ENCODE results near the gene ERMARD. TPM values are rescaled to one million over a fixed set of nuclear protein-coding genes. Genes with fewer than 3 reads are reported as not detected.

ERMARD gene
- total and polyA plus RNA-seq, 2 donors (not counting 3 experiments of a cell fraction or from before 2014, with no cell fraction given), result 23.8 to 36.4 TPM

DNA sequence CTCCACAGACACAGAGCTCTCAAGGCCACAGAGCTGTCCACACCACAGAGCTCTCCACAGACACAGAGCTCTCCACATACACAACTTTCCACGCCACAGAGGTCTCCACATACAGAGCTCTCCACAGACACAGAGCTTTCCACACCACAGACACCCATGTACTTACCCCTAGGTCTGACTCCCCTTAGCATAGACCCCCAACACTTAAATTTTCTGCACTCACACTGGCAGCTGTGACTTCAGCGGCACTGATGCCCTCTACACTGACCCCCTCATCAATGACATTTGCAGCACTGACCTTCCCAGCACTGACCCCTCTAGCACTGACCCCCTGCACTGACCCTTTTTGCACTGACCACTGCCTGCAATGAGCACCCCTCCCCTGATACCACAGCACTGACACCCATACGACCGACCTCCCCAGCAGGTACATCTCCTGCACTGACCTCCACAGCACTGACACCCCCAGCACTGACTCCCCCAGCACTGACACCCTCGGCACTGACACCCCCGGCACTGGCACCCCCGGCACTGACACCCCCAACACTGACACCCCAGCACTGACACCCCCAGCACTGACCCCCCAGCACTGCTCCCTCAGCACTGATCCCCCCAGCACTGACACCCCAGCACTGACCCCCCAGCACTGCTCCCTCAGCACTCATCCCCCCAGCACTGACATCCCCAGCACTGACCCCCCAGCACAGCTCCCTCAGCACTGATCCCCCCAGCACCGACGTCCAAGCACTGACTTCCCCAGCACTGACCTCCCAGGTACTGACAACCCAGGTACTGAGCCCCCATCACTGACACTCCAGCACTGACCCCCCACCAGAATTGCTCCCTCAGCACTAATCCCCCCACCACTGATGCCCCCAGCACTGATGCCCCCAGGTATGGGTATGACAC, 56.5 kb downstream of the ERMARD start:
- Histone ChIP-seq H3K36me3 (ENCODE audit: control insufficient read depth in 2 of 2, extremely low read depth in 1 of 2, insufficient read depth in 2 of 2, low read length in 2 of 2) (no peaks in the 10 kb centered on the region), H2AFZ (ENCODE audit: low read depth, low read length) (no peak overlapping the region), H3K4me2 (ENCODE audit: insufficient read depth, low read length) (no peak overlapping the region), H3K9me1 (replicated peaks; ENCODE audit: control insufficient read depth, extremely low read depth, insufficient read depth, low read length) (no peaks in the 10 kb centered on the region), H3K79me2 (ENCODE audit: control insufficient read depth, insufficient read depth, low read length) (no peaks in the 10 kb centered on the region), H3K27ac (ENCODE audit: insufficient read depth, low read depth, low read length) (no peak overlapping the region), H3K9ac (replicated peaks; ENCODE audit: extremely low read depth, insufficient read depth, low read length) (no peak overlapping the region), H3K4me1 (ENCODE audit: control insufficient read depth, extremely low read depth, insufficient read depth, low read length) (no peaks in the 10 kb centered on the region), H3K9me3 (replicated peaks; ENCODE audit: control insufficient read depth, insufficient read depth, low read length) (no peaks in the 10 kb centered on the region), H3K4me3 (replicated peaks in 1 of 3; ENCODE audit: insufficient read depth in 1 of 3, low read depth in 1 of 3, low read length in 3 of 3) (no peak overlapping the region), H4K20me1 (replicated peaks; ENCODE audit: control insufficient read depth, extremely low read depth, insufficient read depth, low read length) (no peaks in the 10 kb centered on the region), H3K27me3 (ENCODE audit: control insufficient read depth in 2 of 2, insufficient read depth in 2 of 2, low read length in 2 of 2) (no peaks in the 10 kb centered on the region)
- TF ChIP-seq, protein P1, sequence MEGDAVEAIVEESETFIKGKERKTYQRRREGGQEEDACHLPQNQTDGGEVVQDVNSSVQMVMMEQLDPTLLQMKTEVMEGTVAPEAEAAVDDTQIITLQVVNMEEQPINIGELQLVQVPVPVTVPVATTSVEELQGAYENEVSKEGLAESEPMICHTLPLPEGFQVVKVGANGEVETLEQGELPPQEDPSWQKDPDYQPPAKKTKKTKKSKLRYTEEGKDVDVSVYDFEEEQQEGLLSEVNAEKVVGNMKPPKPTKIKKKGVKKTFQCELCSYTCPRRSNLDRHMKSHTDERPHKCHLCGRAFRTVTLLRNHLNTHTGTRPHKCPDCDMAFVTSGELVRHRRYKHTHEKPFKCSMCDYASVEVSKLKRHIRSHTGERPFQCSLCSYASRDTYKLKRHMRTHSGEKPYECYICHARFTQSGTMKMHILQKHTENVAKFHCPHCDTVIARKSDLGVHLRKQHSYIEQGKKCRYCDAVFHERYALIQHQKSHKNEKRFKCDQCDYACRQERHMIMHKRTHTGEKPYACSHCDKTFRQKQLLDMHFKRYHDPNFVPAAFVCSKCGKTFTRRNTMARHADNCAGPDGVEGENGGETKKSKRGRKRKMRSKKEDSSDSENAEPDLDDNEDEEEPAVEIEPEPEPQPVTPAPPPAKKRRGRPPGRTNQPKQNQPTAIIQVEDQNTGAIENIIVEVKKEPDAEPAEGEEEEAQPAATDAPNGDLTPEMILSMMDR (IDR thresholded peaks at IDR 0.05; ENCODE audit: extremely low read depth in 1 of 2, insufficient read depth in 1 of 2, low read depth in 1 of 2, low read length in 2 of 2), result no peak
- TF ChIP-seq JUN (IDR thresholded peaks at IDR 0.05; ENCODE audit: borderline replicate concordance, insufficient read depth, insufficient read length, low read depth), result no peak
- TF ChIP-seq POLR2A (IDR thresholded peaks at IDR 0.05; ENCODE audit: low read depth, low read length), result no peak
- TF ChIP-seq EZH2 (IDR thresholded peaks at IDR 0.05; ENCODE audit: borderline replicate concordance, low read depth, low read length, severe bottlenecking), result no peak
- no peak for TF ChIP-seq POLR2AphosphoS5 (IDR thresholded peaks at IDR 0.05; ENCODE audit: insufficient read depth, low read depth, low read length)
- no peak for TF ChIP-seq FOS (IDR thresholded peaks at IDR 0.05; ENCODE audit: borderline replicate concordance, insufficient read depth, low read length)
- no peak for TF ChIP-seq MYC (IDR thresholded peaks at IDR 0.05; ENCODE audit: low read depth, low read length)
- TF ChIP-seq, protein P2, sequence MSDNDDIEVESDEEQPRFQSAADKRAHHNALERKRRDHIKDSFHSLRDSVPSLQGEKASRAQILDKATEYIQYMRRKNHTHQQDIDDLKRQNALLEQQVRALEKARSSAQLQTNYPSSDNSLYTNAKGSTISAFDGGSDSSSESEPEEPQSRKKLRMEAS (IDR thresholded peaks at IDR 0.05; ENCODE audit: insufficient read depth, insufficient read length), result no peak
- no peak for TF ChIP-seq GATA2 (IDR thresholded peaks at IDR 0.05; ENCODE audit: insufficient read depth, insufficient read length, low read depth, low read length)
- dilution Hi-C loops (cut with MboI; ENCODE audit: extremely low pct_ligation_motif_present, low sequenced_read_pairs) (no loop called here), intact Hi-C loops (cut with micrococcal nuclease) (no loop called here)
- DNase-seq (ENCODE audit: low read depth, low spot score) (no peak), FAIRE-seq (no peak)
- CTCF ChIA-PET, result interaction anchor here (1.1 to 5.4 kb wide), 3 partner anchors 19 to 709 kb away, joined by 4 to 44 read pairs (median 8); no protein-coding TSS in a partner anchor
- BruUV-seq (replicated peaks), result no TSS peak
- POLR2A ChIA-PET, result no interaction called here

Measured in endothelial cell of umbilical vein (primary cell).